Ovary (tissue), 9 donors: ENCODE measurements around the gene MAPK8IP3. TPM values are rescaled to one million over a fixed set of nuclear protein-coding genes. Genes with fewer than 3 reads are reported as not detected.

Source experiments
- DNase-seq, 5 donors: peaks; one replicate each; pipeline ENCODE4 v3.0.0-alpha.2; 2019 to 2020
- H3K27ac ChIP-seq, 2 donors: fragments of 200-600 bp; one replicate each; pipeline versions ENCODE4 v1.5.1 to v1.8.0; 2019 to 2022
- H3K27me3 ChIP-seq: fragments of 200-600 bp; one replicate; pipeline ENCODE4 v1.8.0; 2022
- H3K36me3 ChIP-seq: fragments of 200-600 bp; sonication (generic); one replicate; pipeline ENCODE4 v1.5.1; 2019
- H3K4me1 ChIP-seq: one replicate; pipeline ENCODE4 v1.8.1; 2013; ENCODE audit warnings: mild to moderate bottlenecking, moderate library complexity; ENCODE audit not compliant: insufficient read depth
- H3K4me3 ChIP-seq: fragments of 200-600 bp; sonication (generic); one replicate; pipeline ENCODE4 v1.5.1; 2017
- H3K9me3 ChIP-seq, 2 donors: fragments of 200-600 bp in 1 of 2; sonication (generic) in 1 of 2; one replicate each; pipeline versions ENCODE4 v1.5.1 to v1.8.1; 2013 to 2019; ENCODE audit warnings: mild to moderate bottlenecking in 1 of 2, moderate library complexity in 1 of 2
- EP300 ChIP-seq: sonication (generic); formaldehyde crosslinking; IDR thresholded peaks from one replicate; pipeline ENCODE4 v1.6.1; 2017; ENCODE audit warnings: antibody characterized with exemption
- POLR2A ChIP-seq: fragments of 450-650 bp; IDR thresholded peaks from one replicate; pipeline ENCODE4 v1.6.1; 2017; ENCODE audit warnings: antibody characterized with exemption, mild to moderate bottlenecking, moderate library complexity
- WGBS, 3 donors: extraction: QIAGEN DNeasy Blood & Tissue Kit in 1 of 3; methylation state at CpG; one replicate each; pipeline versions ENCODE4 v1.1.5 to v1.1.7; 2013 to 2017; 5-methylcytosine and 5-hydroxymethylcytosine counted together
- intact Hi-C, 4 donors: fragments of 100-400 bp; cut with DNase I; formaldehyde crosslinking; loops; one replicate each; pipeline versions ENCODE4 v1.11.0 to v1.15.1; 2022 to 2023
- polyA plus RNA-seq, 2 donors: library from polyadenylated mRNA; stranded (reverse); fragments of 200-250 nt in 1 of 2; fragments of 350-450 nt in 1 of 2; fragmentation: Illumina TruSeq in 1 of 2; extraction: RNeasy Lipid Tissue Mini Kit (QIAGEN cat#74804) in 1 of 2; gene quantifications; one replicate each; pipeline ENCODE4 v1.2.3, GENCODE V29; 2013 to 2014
- total RNA-seq, 7 donors: library from RNA; depleted of rRNA in 2 of 7; stranded (reverse); fragments of >200 nt in 2 of 7; fragmentation: NEBNext Ultra II Directional in 3 of 7; extraction: Animal tissue kit (Norgen Biotek cat#: 25700) in 3 of 7; gene quantifications; one replicate each; pipeline versions ENCODE4 v1.1.0 to v1.2.4, GENCODE V29; 2016 to 2023
- TF ChIP-seq, protein P1 (sequence below), 3 donors: fragments of 450-650 bp in 2 of 3; fragments of 200-600 bp in 1 of 3; IDR thresholded peaks; one replicate each; pipeline versions ENCODE4 v1.5.1 to v1.8.0; 2016 to 2022; ENCODE audit warnings: antibody characterized with exemption in 3 of 3, mild to moderate bottlenecking in 1 of 3
- donor health status: DM: no; HTN: no; CAD: no; lungs with moderate emphysema.
- donor health status: DM: no; HTN: no; CAD: no.
- donor health status: Bipolar disorder and iron deficiency.
- donor health status: DM: yes; HTN: yes; CAD: no.
- donor health status: DM: no; HTN: no; CAD: no.
- donor health status: DM: yes; HTN: yes; CAD: no.

The MAPK8IP3 gene
- total and polyA plus RNA-seq, 9 donors = 7.0 to 117 (median 72.3) TPM

DNA sequence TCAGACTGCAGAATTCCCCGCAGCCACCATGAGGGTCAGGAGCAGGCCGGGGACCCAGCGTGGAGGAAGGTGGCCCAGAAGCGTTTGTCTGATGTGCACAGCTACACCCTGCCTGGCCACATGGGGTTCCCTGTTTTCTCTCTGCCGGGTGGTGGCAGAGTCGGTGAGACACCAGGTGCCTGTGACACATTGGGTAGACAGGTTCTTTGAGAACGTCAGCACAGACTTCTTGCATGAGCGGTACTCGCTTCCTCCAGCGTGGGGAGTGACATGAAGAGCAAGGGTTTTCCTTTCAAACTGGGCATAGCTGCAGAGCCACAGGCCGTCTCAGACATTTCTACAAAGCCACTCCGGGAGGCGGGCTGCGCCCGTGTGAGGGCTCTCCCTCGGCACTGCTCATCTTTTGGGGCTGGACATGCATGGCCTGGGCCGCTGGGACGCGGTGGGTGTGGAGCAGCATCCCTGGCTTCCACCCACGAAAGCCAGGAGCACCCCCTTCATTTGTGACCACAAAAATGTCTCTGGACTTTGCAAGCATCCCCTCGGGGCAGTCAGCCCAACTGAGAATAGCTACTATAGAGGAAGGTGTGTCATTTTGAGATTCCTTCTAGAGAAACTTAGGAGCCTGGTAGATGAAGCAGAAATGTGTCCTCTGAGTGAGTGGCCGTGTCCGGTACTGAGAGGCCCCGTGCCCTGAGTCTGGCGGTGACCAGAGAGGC is 39.3 kb downstream of the MAPK8IP3 start:
- no peaks in the 10 kb centered on the region for H3K9me3 ChIP-seq
- H3K36me3 ChIP-seq = no peaks in the 10 kb centered on the region

DNA sequence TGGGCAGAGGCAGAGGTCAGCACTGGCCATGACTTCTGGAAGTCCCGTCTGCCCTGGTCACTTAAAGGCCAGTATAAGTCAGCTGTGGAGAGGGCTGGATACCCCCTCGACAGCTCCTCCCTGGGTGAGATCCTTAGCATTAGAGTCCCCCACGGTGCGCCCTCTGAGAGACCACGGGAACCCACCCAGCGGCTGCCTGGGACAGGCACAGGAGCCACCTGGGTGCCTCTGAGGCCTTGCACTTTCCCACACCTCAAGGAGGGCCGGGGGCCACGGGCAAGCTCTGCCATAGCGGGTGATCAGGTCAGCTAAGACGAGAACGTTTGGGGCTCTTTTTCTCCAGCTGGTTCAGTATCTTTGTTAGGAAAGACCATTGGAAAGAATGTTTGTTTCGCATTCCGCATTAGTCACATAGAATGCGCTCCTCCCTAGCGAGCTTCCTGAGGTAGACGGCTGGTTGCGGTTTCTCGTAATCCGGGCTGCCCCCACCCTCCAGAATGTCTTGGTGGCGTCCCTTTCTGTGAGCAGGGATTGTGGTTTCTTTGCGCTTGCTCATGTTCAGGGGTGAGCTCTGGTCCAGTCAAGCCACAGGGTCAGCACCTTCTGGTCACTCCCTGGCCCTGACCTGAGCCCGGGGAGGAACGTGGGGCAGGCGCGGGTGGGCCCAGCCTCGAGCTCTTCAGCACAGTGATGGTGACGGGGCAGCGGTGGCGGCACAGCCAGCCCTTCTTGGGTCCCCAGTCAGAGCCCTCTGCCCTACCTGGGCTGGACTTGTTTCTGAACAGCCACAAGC is 40.1 kb downstream of the MAPK8IP3 start:
- Histone ChIP-seq H3K27ac (no peak overlapping the region), H3K4me1 (no peaks in the 10 kb centered on the region), H3K36me3 (no peaks in the 10 kb centered on the region), H3K27me3 (no peaks in the 10 kb centered on the region), H3K4me3 (no peak overlapping the region), H3K9me3 (no peaks in the 10 kb centered on the region)
- TF ChIP-seq, protein P1, sequence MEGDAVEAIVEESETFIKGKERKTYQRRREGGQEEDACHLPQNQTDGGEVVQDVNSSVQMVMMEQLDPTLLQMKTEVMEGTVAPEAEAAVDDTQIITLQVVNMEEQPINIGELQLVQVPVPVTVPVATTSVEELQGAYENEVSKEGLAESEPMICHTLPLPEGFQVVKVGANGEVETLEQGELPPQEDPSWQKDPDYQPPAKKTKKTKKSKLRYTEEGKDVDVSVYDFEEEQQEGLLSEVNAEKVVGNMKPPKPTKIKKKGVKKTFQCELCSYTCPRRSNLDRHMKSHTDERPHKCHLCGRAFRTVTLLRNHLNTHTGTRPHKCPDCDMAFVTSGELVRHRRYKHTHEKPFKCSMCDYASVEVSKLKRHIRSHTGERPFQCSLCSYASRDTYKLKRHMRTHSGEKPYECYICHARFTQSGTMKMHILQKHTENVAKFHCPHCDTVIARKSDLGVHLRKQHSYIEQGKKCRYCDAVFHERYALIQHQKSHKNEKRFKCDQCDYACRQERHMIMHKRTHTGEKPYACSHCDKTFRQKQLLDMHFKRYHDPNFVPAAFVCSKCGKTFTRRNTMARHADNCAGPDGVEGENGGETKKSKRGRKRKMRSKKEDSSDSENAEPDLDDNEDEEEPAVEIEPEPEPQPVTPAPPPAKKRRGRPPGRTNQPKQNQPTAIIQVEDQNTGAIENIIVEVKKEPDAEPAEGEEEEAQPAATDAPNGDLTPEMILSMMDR (IDR thresholded peaks at IDR 0.05) = no peak
- TF ChIP-seq POLR2A = no peak
- TF ChIP-seq EP300 = no peak
- intact Hi-C loops = no loop called here
- WGBS, 3 donors = 84 to 90% (median 88%) methylated on average over 29 of the region's 29 CpGs
- no peak for DNase-seq

More for the DNA sequence above, 39.3 kb downstream of the MAPK8IP3 start:
- H3K27ac ChIP-seq = no peak overlapping the region
- intact Hi-C loops = no loop called here
- H3K4me1 ChIP-seq = no peaks in the 10 kb centered on the region
- DNase-seq = no peak
- TF ChIP-seq POLR2A (no peak), EP300 (no peak)
- TF ChIP-seq, protein P1 (IDR thresholded peaks at IDR 0.05) = no peak
- H3K4me3 ChIP-seq = no peak overlapping the region
- no peaks in the 10 kb centered on the region for H3K27me3 ChIP-seq
- 79 to 87% (median 83%) methylated on average over 25 of the region's 25 CpGs for WGBS, 3 donors

DNA sequence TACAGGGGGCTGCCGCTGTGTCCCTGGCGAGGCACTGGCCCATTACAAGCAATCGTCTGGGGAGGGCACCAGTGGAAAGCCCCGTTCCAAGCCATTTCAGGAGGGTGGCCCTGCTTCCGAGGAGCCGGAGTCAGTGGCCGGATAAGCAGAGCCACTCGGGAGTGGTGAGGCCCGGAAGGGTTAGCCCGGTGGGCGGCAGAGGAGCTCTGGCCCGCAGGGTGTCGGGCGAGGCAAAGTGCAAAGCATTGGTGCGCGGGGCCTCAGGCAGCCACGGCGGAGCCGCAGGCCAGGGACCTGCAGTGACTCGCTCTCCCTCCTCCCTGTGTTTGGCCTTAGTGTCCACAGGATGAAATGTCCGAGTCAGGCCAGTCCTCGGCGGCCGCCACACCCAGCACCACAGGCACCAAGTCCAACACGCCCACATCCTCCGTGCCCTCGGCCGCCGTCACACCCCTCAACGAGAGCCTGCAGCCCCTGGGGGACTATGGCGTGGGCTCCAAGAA is 40.7 kb downstream of the MAPK8IP3 start:
- H3K9me3 ChIP-seq = no peaks in the 10 kb centered on the region
- TF ChIP-seq POLR2A = no peak
- TF ChIP-seq, protein P1 (IDR thresholded peaks at IDR 0.05) = no peak
- no peak for TF ChIP-seq EP300
- H3K4me1 ChIP-seq = no peaks in the 10 kb centered on the region
- H3K27me3 ChIP-seq = no peaks in the 10 kb centered on the region
- no peak overlapping the region for H3K4me3 ChIP-seq
- H3K27ac ChIP-seq = no peak overlapping the region
- intact Hi-C loops = no loop called here
- no peaks in the 10 kb centered on the region for H3K36me3 ChIP-seq
- WGBS, 3 donors = 91 to 94% (median 93%) methylated on average over 27 to 31 of the region's 31 CpGs
- no peak for DNase-seq

DNA sequence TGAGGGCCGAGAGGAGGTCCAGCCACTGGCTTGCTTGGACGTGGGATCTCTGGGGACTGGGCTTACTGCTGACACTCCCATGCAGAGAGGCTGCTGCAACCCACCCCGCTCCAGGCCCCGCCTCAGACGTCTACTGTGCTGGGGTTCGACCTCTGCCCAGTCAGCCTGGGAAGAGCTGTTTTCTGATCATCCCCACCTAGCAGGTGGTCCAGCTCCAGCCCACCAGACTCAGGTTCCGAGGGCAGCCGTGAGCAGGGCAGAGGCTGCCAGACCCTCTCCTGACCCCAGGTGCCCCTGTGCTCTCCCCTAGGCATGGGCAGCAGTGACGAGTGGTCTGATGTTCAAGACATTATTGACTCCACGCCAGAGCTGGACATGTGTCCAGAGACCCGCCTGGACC is 41.9 kb downstream of the MAPK8IP3 start:
- Histone ChIP-seq H3K4me3 (no peak overlapping the region), H3K36me3 (no peaks in the 10 kb centered on the region), H3K9me3 (no peaks in the 10 kb centered on the region), H3K27me3 (no peaks in the 10 kb centered on the region), H3K27ac (no peak overlapping the region), H3K4me1 (no peaks in the 10 kb centered on the region)
- no peak for DNase-seq
- TF ChIP-seq, protein P1 (IDR thresholded peaks at IDR 0.05) = no peak
- no peak for TF ChIP-seq EP300
- no peak for TF ChIP-seq POLR2A
- intact Hi-C loops = no loop called here
- WGBS, 3 donors = 79 to 87% (median 83%) methylated on average over 10 to 11 of the region's 11 CpGs
